GM19463 (cell line): Measurements from ENCODE around the gene GALNT12.

ENCODE experiments used
- ATAC-seq: cut with Tn5 transposase; IDR thresholded peaks from one replicate; pipeline ENCODE4 v1.9.1; 2021; ENCODE audit warnings: mild to moderate bottlenecking, moderate library complexity; ENCODE audit not compliant: unreplicated experiment

The GALNT12 gene, protein sequence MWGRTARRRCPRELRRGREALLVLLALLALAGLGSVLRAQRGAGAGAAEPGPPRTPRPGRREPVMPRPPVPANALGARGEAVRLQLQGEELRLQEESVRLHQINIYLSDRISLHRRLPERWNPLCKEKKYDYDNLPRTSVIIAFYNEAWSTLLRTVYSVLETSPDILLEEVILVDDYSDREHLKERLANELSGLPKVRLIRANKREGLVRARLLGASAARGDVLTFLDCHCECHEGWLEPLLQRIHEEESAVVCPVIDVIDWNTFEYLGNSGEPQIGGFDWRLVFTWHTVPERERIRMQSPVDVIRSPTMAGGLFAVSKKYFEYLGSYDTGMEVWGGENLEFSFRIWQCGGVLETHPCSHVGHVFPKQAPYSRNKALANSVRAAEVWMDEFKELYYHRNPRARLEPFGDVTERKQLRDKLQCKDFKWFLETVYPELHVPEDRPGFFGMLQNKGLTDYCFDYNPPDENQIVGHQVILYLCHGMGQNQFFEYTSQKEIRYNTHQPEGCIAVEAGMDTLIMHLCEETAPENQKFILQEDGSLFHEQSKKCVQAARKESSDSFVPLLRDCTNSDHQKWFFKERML

GRCh38 chr9:98807070-98807813 is at the start of gene GALNT12:
Gene GALNT12, plus strand, starts transcription at chr9:98807670. Its CDS starts 29 bp downstream, at chr9:98807699.
- no peak for ATAC-seq

GRCh38 chr9:98760231-98760630 is 47.2 kb upstream of the GALNT12 start:
- ATAC-seq, result no peak

GRCh38 chr9:98763986-98764745 is 43.3 kb upstream of the GALNT12 start:
- ATAC-seq, result no peak

DNA sequence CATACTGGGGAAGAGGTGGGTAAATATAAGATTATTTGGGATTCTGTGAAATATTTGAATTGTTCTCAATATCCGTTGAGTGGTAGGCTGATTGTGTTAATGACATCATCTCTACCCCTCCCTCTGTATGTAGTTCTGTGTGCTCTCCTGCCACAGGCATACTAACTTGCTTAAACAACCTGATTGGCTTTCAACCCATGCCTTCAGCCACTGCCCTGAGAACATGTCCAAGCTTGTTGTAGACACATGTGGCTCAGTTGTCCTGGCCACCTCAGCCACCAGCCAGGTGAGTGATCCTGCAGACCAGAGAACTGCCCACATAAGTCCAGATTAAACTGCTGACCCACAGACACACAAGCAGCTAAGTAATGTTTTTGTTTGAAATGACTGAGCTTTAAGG is 42.2 kb upstream of the GALNT12 start:
- ATAC-seq, result no peak

GRCh38 chr9:98766586-98766985 is 40.9 kb upstream of the GALNT12 start:
- no peak for ATAC-seq

DNA sequence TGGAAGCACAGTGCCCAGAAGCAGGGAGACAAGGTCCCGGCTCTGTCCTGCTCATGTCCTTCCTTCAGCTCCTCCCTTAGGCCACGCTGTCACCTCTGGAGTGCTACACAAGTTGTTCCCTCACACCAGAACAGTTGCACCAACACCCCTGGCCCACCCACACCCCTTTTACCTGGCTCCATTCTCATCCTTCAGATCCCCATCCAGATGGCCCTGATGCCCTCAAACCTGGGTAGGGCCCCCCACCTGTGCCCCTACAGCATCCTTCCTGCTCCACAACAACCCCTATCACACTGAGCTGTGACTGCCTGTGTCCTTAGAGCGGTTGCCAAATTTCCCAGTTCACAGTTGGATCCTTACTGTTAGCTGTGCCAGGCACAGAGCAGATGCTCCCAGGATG is 40.3 kb upstream of the GALNT12 start:
- ATAC-seq, result no peak

DNA sequence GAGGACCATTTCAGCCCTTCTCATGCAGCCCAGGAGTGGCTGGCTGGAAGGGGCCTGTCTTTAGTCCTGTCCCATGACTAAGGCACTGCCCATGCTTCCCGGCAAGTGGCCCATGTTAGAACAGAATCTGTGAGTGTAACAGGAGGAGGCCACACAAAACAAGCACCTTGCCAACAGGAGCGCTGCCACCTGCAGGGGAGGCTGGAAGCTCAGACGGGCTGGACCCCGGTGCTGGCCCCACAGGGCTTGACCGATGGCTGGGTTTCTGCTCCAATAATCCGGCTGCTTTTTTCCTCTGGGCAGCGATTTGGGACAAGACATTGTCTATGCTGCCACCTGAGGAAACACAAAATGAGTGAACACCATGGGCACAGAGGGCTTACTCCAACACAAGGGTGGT is 39.6 kb upstream of the GALNT12 start:
- ATAC-seq, result no peak

DNA sequence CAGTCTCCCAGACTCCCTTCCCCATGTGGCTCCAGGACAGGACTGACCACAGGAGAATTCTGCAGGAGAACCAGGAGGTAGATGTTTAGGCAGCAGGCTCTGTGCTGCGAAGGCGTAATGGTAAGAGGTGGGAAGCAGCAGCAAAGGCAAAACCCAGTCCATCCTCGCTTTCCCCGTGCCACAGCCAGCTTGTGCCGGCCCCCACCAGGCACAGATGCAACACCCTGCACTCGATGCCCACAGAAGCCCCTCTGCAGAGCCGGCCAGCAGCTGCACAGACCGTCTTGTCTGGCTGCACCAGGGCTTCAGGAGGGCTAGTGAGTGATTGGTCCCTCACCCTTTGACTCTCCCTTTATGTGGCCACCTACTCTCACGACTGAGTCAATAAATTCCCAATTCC is 39.1 kb upstream of the GALNT12 start:
- no peak for ATAC-seq

DNA sequence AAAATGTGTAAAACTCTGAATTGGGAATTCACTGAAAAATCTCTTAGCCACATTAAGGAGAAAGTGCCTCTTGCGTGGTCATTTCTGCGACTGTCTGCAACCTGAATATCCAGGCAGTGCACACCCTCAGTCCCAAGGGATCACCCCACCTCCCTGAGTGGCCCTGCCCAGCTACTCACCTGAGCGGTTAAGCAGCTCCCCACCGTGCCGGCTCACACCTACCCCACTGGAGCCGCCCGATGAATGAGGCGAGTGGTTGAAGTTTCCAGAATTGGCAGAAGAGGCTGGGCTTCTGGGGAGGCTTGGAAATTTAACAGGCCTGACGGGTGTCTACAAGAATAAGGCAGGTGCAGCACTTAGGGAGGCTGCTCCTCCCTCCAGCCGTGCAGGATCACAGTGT is 36.8 kb upstream of the GALNT12 start:
- ATAC-seq, result no peak

- no peak for ATAC-seq
These were observed 36.1 kb upstream of the GALNT12 start for GRCh38 chr9:98771209-98771874.

- ATAC-seq, result no peak
These were observed 34.9 kb upstream of the GALNT12 start for GRCh38 chr9:98772364-98773155.

DNA sequence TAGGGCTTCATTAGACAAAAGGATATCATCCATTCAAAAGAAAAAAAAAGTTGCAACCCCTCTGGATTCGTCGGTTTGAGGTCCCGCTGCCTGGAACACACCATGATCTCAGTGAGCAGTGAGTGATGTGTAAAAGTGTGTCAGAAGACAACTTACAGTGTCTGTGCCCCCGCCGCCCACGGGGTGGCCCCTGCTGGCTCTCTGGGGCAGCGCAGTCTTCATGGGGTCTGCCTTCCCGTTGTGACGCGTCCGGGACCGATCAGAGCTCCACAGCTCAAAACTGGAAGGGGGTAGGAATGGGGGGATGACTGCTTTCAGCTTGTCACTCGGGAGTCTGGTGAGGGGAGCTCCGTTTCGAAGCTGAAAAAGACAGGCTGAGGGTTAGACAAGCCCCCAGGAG is 33.7 kb upstream of the GALNT12 start:
- ATAC-seq, result no peak

- no peak for ATAC-seq
These were observed 32.7 kb upstream of the GALNT12 start for GRCh38 chr9:98774746-98775145.

DNA sequence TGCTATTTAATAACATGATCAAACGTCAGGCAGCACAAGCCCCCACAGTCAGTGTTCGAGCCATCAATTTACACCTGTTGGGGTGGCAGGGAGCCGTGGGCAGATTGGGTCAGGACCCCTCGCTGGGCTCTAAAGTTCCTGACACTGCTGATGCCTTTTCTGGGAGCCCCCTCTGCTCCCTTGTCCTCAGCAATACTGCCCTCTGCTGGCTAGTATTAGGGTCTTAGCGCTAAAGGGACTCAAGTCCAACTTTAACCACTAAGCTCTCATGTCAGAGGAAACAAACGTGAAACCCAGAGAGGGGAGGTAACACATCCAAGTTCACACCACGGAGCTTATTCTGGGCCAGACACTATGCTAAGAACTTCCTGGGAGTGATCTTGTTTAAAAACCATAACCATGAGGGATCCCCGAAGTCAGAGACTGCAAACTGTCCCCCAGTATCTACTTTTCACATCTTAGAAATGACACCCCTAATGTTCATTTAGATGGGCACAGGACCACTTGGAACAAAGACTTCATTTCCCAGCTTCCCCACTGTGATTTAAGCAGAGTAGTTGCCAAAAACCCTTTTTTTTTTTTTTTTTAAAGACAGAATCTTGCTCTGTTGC is 31.5 kb upstream of the GALNT12 start:
- ATAC-seq, result no peak

DNA sequence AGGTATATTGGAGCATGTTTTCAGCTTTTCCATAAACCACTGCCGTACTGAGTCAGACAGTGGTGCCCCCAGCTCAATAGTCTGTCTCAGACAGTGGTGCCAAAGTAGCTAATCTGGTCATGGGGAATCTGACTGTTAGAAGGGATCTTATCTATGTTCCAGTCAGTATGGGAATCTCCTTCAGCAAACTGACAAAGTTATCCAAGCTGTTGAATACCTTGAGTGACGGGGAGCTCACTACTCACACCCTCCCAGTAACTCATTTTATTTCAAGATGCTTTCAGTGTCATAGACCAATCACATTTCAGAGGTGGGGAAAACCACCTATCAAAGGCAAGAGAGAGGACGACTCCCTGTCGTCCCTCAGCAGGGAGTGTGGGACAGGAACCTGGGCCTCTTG is 29.9 kb upstream of the GALNT12 start:
- no peak for ATAC-seq

- ATAC-seq, result no peak
These were observed 29.2 kb upstream of the GALNT12 start for GRCh38 chr9:98778251-98778650.

- ATAC-seq, result no peak
These were observed 28.5 kb upstream of the GALNT12 start for GRCh38 chr9:98778711-98779530.

DNA sequence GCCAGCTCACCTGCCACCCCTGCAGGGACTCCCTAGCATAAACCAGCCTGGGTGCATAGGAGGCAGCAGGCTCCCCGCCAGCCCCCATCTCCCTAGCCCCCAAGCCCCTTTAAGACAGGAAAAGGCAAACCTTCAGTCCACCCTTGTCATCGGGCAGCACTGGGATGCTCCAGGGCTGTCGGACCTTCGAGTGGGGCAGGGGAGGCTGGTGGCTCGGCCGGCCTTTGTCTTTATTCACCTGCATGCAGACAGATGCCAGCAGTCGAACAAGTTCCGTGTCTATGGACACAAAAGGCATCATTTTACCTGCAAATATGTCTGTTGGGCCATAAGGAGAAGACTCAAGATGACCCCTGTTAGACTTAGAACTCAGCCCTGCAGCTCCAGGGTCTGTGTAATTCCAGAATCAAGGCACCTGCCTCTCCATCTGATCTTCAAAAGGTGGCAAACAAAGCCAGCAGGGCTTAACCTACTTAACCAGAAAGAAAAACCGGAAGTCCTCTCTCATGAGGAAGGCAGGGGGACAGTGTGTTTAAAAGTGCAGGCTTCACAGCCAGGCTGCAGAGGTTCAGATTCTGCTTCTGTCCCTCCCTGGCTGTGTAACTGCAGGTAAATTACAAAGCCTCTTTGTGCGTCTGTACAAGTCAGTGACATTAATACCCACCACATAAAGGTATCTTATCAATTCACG is 27.3 kb upstream of the GALNT12 start:
- ATAC-seq, result no peak
